ENCODE results near the gene FLACC1.
"Not testable (repeated sequence)": the region's sequence is repeated elsewhere in the genome, so short reads cannot be mapped to it uniquely, and the experiment has no call there.

The FLACC1 gene, protein sequence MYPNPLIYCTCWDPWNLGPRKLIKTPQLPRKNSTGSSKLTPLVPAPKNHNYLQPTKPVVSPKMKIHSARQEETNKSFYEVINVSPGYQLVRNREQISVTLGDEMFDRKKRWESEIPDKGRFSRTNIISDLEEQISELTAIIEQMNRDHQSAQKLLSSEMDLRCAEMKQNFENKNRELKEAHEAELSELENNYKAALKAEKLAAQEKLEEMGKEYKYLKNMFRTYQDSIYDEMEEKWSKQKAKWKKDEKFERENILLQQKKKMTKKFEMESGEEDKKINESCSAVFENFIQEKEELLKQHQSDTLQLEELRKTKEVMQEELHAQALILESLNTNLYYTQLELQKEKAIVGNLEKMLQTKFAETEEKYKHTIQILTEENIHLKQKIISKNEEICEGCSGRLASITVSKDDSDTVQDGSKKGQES

DNA sequence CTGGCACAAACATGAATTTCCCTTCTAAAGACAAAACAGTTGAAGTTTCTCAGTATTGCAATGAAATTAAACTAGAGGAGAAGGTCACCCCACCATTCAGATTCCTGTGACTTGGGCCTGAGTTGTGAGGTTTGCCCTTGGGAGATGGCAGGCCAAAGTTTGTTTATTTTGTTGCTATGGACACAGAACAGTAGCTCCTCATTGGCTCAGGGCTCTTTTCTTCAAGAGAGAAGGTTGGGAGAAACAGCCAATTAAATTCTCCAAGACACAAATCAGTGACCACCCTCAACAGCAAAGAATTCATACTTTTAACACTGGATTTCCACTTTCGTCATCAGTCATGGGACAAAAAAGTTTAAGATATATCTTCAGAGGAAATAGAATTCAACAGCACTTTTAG is at the start of gene FLACC1:
TSS of gene FLACC1 (minus strand) at position 125 of the 400 bp plus-strand sequence. CDS start 5,941 bp downstream, outside the sequence.
- DNase-seq (ENCODE audit: low read depth): no peak

DNA sequence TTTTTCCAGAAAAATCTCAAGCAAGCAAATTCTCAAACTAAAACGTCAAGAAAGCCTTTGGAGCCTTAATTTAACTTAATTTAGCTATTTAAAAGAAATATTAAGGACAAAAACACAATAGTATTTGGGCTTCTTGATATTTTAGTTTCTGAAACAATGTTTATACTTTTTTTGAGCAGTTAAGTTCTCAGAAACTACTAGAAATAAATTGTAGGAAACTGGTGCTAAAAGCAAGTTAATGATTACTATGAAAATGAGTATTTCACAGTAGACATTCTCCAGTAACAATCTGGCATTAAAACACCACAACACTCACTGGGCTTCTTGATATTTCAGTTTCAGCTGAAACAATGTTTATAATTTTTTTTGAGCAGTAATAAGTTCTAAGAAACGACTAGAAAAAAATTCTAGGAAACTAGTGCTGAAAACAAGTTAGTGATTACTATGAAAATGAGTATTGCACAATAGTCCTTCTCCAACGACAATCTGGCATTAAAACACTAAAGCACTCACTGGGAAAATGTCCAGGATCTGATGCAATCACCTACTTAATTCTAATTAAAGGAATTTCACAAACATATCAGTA is 49.0 kb upstream of the FLACC1 start:
- DNase-seq (ENCODE audit: low read depth): no peak

GRCh38 chr2:201404699-201405280 is 47.6 kb upstream of the FLACC1 start:
- no peak for DNase-seq (ENCODE audit: low read depth)

- no peak for DNase-seq (ENCODE audit: low read depth)
Measured at GRCh38 chr2:201403880-201404279, 46.7 kb upstream of the FLACC1 start.

DNA sequence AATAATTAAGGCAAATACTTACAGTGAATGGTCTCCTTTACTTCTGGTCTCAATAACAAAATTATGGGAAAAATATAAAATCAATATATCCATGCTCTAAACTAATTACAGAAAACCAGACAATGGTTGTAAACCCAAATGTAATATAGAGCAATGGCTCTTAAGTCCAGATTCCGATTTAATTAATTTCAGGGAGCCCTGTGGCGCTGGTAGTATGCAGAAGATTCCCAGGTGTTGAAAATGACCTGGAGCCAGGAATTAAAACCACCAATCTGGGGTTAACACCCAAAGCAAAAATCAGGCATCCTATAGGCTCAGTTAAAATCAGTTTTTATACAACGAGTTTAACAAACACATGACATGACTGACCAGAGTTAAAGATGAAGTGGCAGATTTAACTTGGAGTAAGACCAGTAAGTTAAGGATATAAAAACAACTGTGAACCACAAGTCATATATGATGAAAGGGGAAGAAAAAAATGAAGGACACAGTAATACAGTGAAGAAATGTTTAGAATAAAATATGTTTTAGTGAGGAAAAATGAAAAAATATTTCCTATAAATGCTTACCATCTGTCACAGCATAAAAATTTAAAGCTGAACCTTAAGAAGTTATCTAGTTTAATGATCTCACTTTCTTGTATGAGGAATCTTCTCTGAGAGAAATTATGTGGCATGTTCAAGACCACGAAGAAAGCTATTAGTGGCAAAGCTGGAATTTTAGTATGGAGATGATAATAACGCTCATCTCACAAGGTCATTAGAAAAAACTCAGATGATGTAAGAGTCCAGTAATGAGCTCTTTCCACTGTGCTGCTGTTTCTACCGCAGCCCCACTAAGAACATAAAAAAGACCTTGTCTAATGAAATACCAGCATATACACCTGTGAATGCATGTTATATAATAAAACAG is 45.8 kb upstream of the FLACC1 start:
- DNase-seq (ENCODE audit: low read depth): no peak

GRCh38 chr2:201401815-201402214 is 44.7 kb upstream of the FLACC1 start:
- no peak for DNase-seq (ENCODE audit: low read depth)

DNA sequence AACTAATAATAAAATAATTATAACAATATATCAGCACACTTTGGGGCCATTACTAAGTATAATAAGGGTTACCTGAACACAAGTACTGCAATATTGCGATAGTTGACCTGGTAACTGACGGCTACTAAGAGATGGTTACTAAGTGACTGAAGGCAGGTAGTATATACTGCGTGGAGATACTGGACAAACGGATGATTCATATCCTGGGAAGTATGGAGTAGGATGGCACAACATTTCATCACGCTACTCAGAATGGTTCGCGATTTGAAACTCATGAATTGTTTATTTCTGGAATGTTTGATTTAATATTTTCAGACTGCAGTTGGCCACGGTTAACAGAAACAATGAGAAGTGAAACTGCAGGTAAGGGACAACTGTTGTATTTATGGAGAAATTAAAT is 39.5 kb upstream of the FLACC1 start:
- DNase-seq (ENCODE audit: low read depth): no peak

GRCh38 chr2:201383136-201383535 is 26.0 kb upstream of the FLACC1 start:
- no peak for DNase-seq (ENCODE audit: low read depth)

DNA sequence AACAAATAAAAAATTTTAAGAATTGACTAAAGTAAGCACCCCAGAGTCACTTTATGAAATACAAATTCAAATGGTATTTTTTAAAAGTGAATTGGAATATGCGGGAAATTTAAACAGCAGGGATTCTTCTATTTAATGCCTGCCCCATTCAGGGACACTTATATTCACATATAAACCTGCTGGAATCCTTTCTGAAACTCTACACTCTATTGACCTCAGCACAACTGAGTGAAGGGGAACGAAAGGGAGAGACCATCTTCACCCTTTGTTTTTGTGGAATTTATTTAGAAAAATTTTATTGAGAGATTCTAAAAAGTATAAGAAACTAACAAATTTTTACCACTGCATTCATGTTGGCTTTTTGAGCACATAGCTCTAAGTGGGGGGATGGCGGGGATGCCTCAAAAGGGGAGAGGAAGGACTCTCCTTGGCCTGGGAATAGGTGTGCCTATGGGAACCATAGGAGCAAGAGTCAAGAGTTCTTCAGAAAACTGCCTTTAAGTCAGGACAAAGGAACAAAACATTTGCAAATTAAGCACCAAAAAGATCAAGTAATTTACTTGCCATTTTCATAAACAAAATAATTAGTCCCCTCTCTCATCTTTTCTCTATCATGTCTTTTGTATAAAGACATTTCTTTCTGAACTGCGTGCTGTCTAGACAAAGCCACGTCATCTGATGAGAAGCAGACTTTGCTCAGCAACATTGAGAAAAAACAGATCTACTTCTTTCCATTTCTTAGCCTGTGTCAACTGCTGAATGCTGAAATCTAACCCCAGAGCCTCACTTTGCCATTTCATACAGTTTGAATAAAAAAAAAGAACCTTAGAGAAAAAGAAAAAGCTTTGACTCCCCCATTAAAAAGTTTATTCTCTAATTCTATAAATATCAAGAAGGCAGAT is 21.6 kb upstream of the FLACC1 start:
- no peak for DNase-seq (ENCODE audit: low read depth)

GRCh38 chr2:201377218-201377617 is 20.1 kb upstream of the FLACC1 start:
- no peak for DNase-seq (ENCODE audit: low read depth)

DNA sequence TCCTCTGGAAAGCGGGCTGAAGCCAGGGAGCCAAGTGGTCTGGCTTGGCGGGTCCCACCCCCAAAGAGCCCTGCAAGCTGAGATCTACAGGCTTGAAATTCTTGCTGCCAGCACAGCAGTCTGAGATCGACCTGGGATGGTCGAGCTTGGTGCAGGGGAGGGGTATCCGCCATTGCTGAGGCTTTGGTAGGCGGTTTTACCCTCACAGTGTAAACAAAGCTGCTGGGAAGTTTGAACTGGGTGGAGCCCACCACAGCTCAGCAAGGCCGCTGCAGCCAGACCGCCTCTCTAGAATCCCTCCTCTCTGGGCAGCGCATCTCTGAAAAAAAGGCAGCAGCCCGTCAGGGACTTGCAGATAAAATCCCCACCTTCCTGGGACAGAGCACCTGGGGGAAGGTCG is 12.6 kb upstream of the FLACC1 start:
- no peak for DNase-seq (ENCODE audit: low read depth)

GRCh38 chr2:201369318-201369717 is 12.2 kb upstream of the FLACC1 start:
- DNase-seq (ENCODE audit: low read depth): not testable (repeated sequence)

- no peak for DNase-seq (ENCODE audit: low read depth)
Measured at GRCh38 chr2:201366146-201366545, 9.0 kb upstream of the FLACC1 start.

DNA sequence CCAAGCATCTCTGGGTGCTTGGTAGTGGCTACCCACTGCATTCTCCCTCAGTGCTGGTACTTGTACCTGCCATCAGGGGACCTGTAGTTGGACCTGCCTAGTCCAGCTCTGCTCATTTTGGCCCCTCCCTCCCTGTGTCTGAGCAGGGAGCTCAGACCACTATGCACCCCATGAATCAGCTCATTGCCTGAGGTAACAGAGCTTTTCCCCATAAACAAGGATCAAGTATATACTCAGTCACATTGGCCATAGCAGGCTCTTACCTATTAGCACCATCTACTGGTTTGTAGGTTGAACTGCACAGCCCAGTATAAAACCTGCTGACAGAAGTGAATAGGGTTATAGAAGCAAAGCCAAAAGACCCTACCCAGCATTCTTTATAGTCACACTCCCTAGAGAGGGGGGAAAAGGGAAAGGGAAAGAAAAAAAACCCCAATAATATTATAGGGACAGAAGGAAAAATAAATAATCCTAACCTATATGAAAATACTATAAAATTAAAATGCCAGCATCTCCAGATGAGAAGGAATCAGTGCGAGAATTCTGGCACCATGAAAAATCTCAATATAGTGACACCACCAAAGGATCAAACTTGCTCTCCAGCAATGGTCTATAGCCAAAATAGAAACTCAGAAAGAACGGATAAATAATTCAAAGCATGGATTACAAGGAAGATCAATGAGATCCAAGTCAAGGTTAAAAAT is 6.9 kb upstream of the FLACC1 start:
- no peak for DNase-seq (ENCODE audit: low read depth)

- no peak for DNase-seq (ENCODE audit: low read depth)
Measured at GRCh38 chr2:201362396-201362795, 5.3 kb upstream of the FLACC1 start.

- no peak for DNase-seq (ENCODE audit: low read depth)
Measured at GRCh38 chr2:201361078-201361733, 4.1 kb upstream of the FLACC1 start.

DNA sequence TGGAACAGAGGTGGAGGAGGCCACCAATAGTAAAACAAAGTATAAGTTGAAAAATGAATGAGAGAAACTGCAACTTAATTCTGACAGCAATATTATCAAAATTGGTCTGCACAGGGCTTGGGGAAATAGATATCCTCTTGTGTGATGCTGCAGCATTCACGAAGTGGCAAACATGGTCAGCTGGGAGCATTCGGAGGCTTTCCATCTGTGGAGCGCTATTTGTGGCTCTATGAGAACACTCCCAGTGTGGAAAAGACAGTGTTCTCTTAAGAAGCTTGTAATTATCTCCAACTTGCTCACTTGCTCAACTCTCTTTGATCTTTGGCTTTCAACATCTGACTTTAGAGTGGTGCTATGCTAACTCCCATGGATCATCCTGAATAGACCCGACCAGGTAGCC is 3.1 kb upstream of the FLACC1 start:
- no peak for DNase-seq (ENCODE audit: low read depth)

DNA sequence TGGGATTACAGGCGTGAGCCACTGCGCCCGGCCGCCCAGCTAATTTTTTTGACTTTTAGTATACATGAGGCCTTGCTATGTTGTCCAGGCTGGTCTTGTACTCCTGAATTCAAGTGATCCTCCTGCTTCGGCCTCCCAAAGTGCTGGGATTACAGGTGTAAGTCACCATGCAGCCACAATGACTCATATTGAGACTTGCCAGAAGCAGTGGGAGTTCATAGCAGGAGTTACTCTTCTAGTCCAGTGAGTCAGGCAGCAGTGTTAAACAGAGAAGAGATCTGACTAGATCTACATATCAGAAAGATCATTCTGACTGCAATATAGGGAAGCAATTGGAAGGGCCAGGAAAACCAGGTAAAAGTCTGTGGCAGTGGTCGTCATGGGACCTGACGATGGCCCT is 1.5 kb upstream of the FLACC1 start:
- DNase-seq (ENCODE audit: low read depth): no peak

- DNase-seq (ENCODE audit: low read depth): no peak
Measured at GRCh38 chr2:201353116-201353515, 4.0 kb downstream of the FLACC1 start.

- DNase-seq (ENCODE audit: low read depth): no peak
Measured at GRCh38 chr2:201350879-201351278, 6.3 kb downstream of the FLACC1 start.
